ENCODE results near the gene SLC17A8. TPM values are rescaled to one million over a fixed set of nuclear protein-coding genes. Genes with fewer than 3 reads are reported as not detected.

Gene SLC17A8
- total RNA-seq, 1 donor from 2014 or later = not detected

- no peak overlapping the region for H3K27ac ChIP-seq (replicated peaks)
- no peaks in the 10 kb centered on the region for H3K4me1 ChIP-seq
- no peak for DNase-seq
- no peaks in the 10 kb centered on the region for H3K27me3 ChIP-seq (ENCODE audit: low read depth)
- H3K4me3 ChIP-seq = no peak overlapping the region
- TF ChIP-seq CTCF (IDR thresholded peaks at IDR 0.05; ENCODE audit: borderline replicate concordance) = no peak
- no peaks in the 10 kb centered on the region for H3K9me3 ChIP-seq (replicated peaks)
- intact Hi-C loops (cut with micrococcal nuclease) = no loop called here
- H3K36me3 ChIP-seq = no peaks in the 10 kb centered on the region
Measured at GRCh38 chr12:100395811-100396210, 38.9 kb downstream of the SLC17A8 start.

- Histone ChIP-seq H3K36me3 (no peaks in the 10 kb centered on the region), H3K27me3 (ENCODE audit: low read depth) (no peaks in the 10 kb centered on the region), H3K4me1 (no peaks in the 10 kb centered on the region), H3K9me3 (replicated peaks) (no peaks in the 10 kb centered on the region), H3K27ac (replicated peaks) (no peak overlapping the region), H3K4me3 (no peak overlapping the region)
- TF ChIP-seq CTCF (IDR thresholded peaks at IDR 0.05; ENCODE audit: borderline replicate concordance) = no peak
- intact Hi-C loops (cut with micrococcal nuclease) = no loop called here
- no peak for DNase-seq
Measured at GRCh38 chr12:100398307-100398706, 41.4 kb downstream of the SLC17A8 start.

GRCh38 chr12:100399095-100399494, 42.2 kb downstream of the SLC17A8 start:
- DNase-seq = no peak
- intact Hi-C loops (cut with micrococcal nuclease) = no loop called here
- H3K27me3 ChIP-seq (ENCODE audit: low read depth) = no peaks in the 10 kb centered on the region

GRCh38 chr12:100401660-100402059, 44.8 kb downstream of the SLC17A8 start:
- no peak for TF ChIP-seq CTCF (IDR thresholded peaks at IDR 0.05; ENCODE audit: borderline replicate concordance)
- Histone ChIP-seq H3K27me3 (ENCODE audit: low read depth) (no peaks in the 10 kb centered on the region), H3K4me3 (no peak overlapping the region), H3K36me3 (no peaks in the 10 kb centered on the region), H3K27ac (replicated peaks) (no peak overlapping the region), H3K9me3 (replicated peaks) (peaks cover 7% of the 10 kb centered on the region), H3K4me1 (no peaks in the 10 kb centered on the region)
- no peak for DNase-seq
- intact Hi-C loops (cut with micrococcal nuclease) = no loop called here

More at GRCh38 chr12:100399095-100399494, 42.2 kb downstream of the SLC17A8 start:
- Histone ChIP-seq H3K27ac (replicated peaks) (no peak overlapping the region), H3K9me3 (replicated peaks) (no peaks in the 10 kb centered on the region), H3K36me3 (no peaks in the 10 kb centered on the region), H3K4me1 (no peaks in the 10 kb centered on the region), H3K4me3 (no peak overlapping the region)
- TF ChIP-seq CTCF (IDR thresholded peaks at IDR 0.05; ENCODE audit: borderline replicate concordance) = no peak

GRCh38 chr12:100402763-100403162, 45.9 kb downstream of the SLC17A8 start:
- Histone ChIP-seq H3K4me1 (no peaks in the 10 kb centered on the region), H3K27me3 (ENCODE audit: low read depth) (no peaks in the 10 kb centered on the region), H3K4me3 (no peak overlapping the region), H3K36me3 (no peaks in the 10 kb centered on the region), H3K27ac (replicated peaks) (no peak overlapping the region), H3K9me3 (replicated peaks) (peaks cover 7% of the 10 kb centered on the region)
- DNase-seq = no peak
- intact Hi-C loops (cut with micrococcal nuclease) = no loop called here
- TF ChIP-seq CTCF (IDR thresholded peaks at IDR 0.05; ENCODE audit: borderline replicate concordance) = no peak

- no peaks in the 10 kb centered on the region for H3K27me3 ChIP-seq (ENCODE audit: low read depth)
- no peak for TF ChIP-seq CTCF (IDR thresholded peaks at IDR 0.05; ENCODE audit: borderline replicate concordance)
- DNase-seq = no peak
- intact Hi-C loops (cut with micrococcal nuclease) = no loop called here
- no peak overlapping the region for H3K27ac ChIP-seq (replicated peaks)
- H3K36me3 ChIP-seq = no peaks in the 10 kb centered on the region
- H3K9me3 ChIP-seq (replicated peaks) = peaks cover 7% of the 10 kb centered on the region
- no peak overlapping the region for H3K4me3 ChIP-seq
- H3K4me1 ChIP-seq = no peaks in the 10 kb centered on the region
Measured at GRCh38 chr12:100403446-100403845, 46.6 kb downstream of the SLC17A8 start.

Measured in left ventricle myocardium inferior (tissue), 1 donor.